Ovary (tissue), 3 donors: ENCODE results near the gene NNAT.

Source experiments
- EP300 ChIP-seq: sonication (generic); formaldehyde crosslinking; IDR thresholded peaks from one replicate; pipeline ENCODE4 v1.6.1; 2017; ENCODE audit warnings: antibody characterized with exemption
- POLR2A ChIP-seq: fragments of 450-650 bp; IDR thresholded peaks from one replicate; pipeline ENCODE4 v1.6.1; 2017; ENCODE audit warnings: antibody characterized with exemption, mild to moderate bottlenecking, moderate library complexity
- TF ChIP-seq, protein P1 (sequence below), 3 donors: fragments of 450-650 bp in 2 of 3; fragments of 200-600 bp in 1 of 3; IDR thresholded peaks; one replicate each; pipeline versions ENCODE4 v1.5.1 to v1.8.0; 2016 to 2022; ENCODE audit warnings: antibody characterized with exemption in 3 of 3, mild to moderate bottlenecking in 1 of 3
- donor health status: DM: no; HTN: no; CAD: no.

DNA sequence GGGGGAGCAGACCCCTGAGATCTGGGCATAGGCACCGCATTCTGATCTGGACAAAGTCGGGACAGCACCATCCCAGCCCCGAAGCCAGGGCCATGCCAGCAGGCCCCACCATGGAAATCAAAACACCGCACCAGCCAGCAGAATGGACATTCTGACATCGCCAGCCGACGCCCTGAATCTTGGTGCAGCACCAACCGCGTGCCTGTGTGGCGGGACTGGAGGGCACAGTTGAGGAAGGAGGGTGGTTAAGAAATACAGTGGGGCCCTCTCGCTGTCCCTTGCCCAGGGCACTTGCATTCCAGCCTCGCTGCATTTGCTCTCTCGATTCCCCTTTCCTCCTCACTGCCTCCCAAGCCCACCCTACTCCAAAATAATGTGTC is 2.0 kb downstream of the NNAT start:
- TF ChIP-seq, protein P1, sequence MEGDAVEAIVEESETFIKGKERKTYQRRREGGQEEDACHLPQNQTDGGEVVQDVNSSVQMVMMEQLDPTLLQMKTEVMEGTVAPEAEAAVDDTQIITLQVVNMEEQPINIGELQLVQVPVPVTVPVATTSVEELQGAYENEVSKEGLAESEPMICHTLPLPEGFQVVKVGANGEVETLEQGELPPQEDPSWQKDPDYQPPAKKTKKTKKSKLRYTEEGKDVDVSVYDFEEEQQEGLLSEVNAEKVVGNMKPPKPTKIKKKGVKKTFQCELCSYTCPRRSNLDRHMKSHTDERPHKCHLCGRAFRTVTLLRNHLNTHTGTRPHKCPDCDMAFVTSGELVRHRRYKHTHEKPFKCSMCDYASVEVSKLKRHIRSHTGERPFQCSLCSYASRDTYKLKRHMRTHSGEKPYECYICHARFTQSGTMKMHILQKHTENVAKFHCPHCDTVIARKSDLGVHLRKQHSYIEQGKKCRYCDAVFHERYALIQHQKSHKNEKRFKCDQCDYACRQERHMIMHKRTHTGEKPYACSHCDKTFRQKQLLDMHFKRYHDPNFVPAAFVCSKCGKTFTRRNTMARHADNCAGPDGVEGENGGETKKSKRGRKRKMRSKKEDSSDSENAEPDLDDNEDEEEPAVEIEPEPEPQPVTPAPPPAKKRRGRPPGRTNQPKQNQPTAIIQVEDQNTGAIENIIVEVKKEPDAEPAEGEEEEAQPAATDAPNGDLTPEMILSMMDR (IDR thresholded peaks at IDR 0.05), result no peak
- TF ChIP-seq EP300 (no peak), POLR2A (no peak)
